GM18868 (cell line): ENCODE measurements around the gene PIEZO2.
"Not testable (repeated sequence)": the region's sequence is repeated elsewhere in the genome, so short reads cannot be mapped to it uniquely, and the experiment has no call there.

Experiments used
- ATAC-seq: cut with Tn5 transposase; IDR thresholded peaks from one replicate; pipeline ENCODE4 v1.9.1; 2021; ENCODE audit warnings: mild to moderate bottlenecking, moderate library complexity; ENCODE audit not compliant: unreplicated experiment

Gene PIEZO2

GRCh38 chr18:11149441-11150270 is at the start of gene PIEZO2:
Gene PIEZO2 (minus strand): TSS chr18:11149569. CDS start chr18:11148588, 981 bp downstream.
- peak; percentile 87 for ATAC-seq

- ATAC-seq = no peak
Observed at GRCh38 chr18:11183637-11184036, 34.3 kb upstream of the PIEZO2 start.

GRCh38 chr18:11181629-11182028 is 32.3 kb upstream of the PIEZO2 start:
- not testable (repeated sequence) for ATAC-seq

- ATAC-seq = no peak
Observed at GRCh38 chr18:11179959-11180519, 30.7 kb upstream of the PIEZO2 start.

GRCh38 chr18:11178951-11179549 is 29.7 kb upstream of the PIEZO2 start:
- ATAC-seq = no peak

- no peak for ATAC-seq
Observed at GRCh38 chr18:11177382-11177781, 28.0 kb upstream of the PIEZO2 start.

- ATAC-seq = no peak
Observed at GRCh38 chr18:11176481-11176881, 27.1 kb upstream of the PIEZO2 start.

- no peak for ATAC-seq
Observed at GRCh38 chr18:11175266-11175979, 26.1 kb upstream of the PIEZO2 start.

- ATAC-seq = not testable (repeated sequence)
Observed at GRCh38 chr18:11174179-11174578, 24.8 kb upstream of the PIEZO2 start.

GRCh38 chr18:11167778-11168177 is 18.4 kb upstream of the PIEZO2 start:
- ATAC-seq = no peak

- no peak for ATAC-seq
Observed at GRCh38 chr18:11165952-11166351, 16.6 kb upstream of the PIEZO2 start.

GRCh38 chr18:11165138-11165537 is 15.8 kb upstream of the PIEZO2 start:
- ATAC-seq = no peak

- no peak for ATAC-seq
Observed at GRCh38 chr18:11163665-11164064, 14.3 kb upstream of the PIEZO2 start.

GRCh38 chr18:11162889-11163288 is 13.5 kb upstream of the PIEZO2 start:
- no peak for ATAC-seq

- ATAC-seq = no peak
Observed at GRCh38 chr18:11162462-11162861, 13.1 kb upstream of the PIEZO2 start.

GRCh38 chr18:11160313-11160712 is 10.9 kb upstream of the PIEZO2 start:
- no peak for ATAC-seq

GRCh38 chr18:11159844-11160243 is 10.5 kb upstream of the PIEZO2 start:
- ATAC-seq = no peak

- no peak for ATAC-seq
Observed at GRCh38 chr18:11156978-11157377, 7.6 kb upstream of the PIEZO2 start.

- no peak for ATAC-seq
Observed at GRCh38 chr18:11155034-11155759, 5.8 kb upstream of the PIEZO2 start.

GRCh38 chr18:11154368-11154989 is 5.1 kb upstream of the PIEZO2 start:
- no peak for ATAC-seq
